Endothelial cell of umbilical vein (primary cell): ENCODE measurements around the gene FNBP1L.

Source experiments
- CTCF ChIP-seq, 2 donors: IDR thresholded peaks; 1 replicate in 1 of 2; 2 replicates in 1 of 2; pipeline ENCODE4 v1.5.1; 2011; ENCODE audit warnings: low read length in 2 of 2, mild to moderate bottlenecking in 2 of 2, moderate library complexity in 2 of 2, control low read depth in 1 of 2, inconsistent platforms in 1 of 2, low read depth in 1 of 2; ENCODE audit not compliant: insufficient read depth in 1 of 2; ENCODE audit errors: extremely low read depth in 1 of 2
- EZH2 ChIP-seq: IDR thresholded peaks from 2 replicates; pipeline ENCODE4 v1.6.1; 2012; ENCODE audit warnings: borderline replicate concordance, low read depth, mild to moderate bottlenecking, moderate library complexity, low read length, inconsistent platforms; ENCODE audit not compliant: severe bottlenecking
- MAX ChIP-seq: IDR thresholded peaks from 2 replicates; pipeline ENCODE4 v1.6.1; 2011; ENCODE audit not compliant: insufficient read depth, insufficient read length
- POLR2A ChIP-seq: IDR thresholded peaks from 2 replicates; pipeline ENCODE4 v1.6.1; 2012; ENCODE audit warnings: low read depth, mild to moderate bottlenecking, control low read depth, low read length
- POLR2AphosphoS5 ChIP-seq: IDR thresholded peaks from 2 replicates; pipeline ENCODE4 v1.6.1; 2012; ENCODE audit warnings: low read depth, mild to moderate bottlenecking, control low read depth, low read length, moderate library complexity; ENCODE audit not compliant: insufficient read depth

DNA sequence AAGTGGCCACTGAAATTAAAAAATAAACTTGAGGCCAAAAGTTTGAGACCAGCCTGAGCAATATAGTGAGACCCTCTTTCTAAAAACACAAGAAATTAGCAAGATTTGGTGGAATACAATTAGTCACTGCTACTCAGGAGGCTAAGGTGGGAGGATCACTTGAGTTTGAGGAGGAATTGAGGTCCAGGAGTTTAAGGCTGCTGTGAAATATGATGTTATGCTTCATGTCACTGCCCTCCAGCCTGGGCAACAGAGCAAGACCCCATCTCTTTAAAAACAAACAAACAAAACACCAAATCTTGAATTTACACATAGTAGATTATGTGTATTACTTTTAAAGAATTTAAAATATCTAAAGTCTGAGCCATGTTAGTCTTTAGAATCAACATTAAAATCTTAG, 6.3 kb upstream of the FNBP1L start:
- TF ChIP-seq POLR2AphosphoS5: no peak
- no peak for TF ChIP-seq EZH2
- no peak for TF ChIP-seq CTCF (IDR thresholded peaks at IDR 0.05; ENCODE audit: extremely low read depth in 1 of 2, insufficient read depth in 1 of 2, low read depth in 1 of 2, low read length in 2 of 2)
- no peak for TF ChIP-seq MAX
- TF ChIP-seq POLR2A: no peak
